ENCODE data around the gene AP2A2. TPM values are rescaled to one million over a fixed set of nuclear protein-coding genes. Genes with fewer than 3 reads are reported as not detected.

AP2A2 gene
- total RNA-seq, 1 donor from 2014 or later = 63.2 TPM

GRCh38 chr11:1052133-1053011 is 126.7 kb downstream of the AP2A2 start:
- Mint-ChIP-seq H3K4me1 (ENCODE audit: low read depth) (no peaks in the 10 kb centered on the region), H3K9me3 (no peaks in the 10 kb centered on the region), H3K36me3 (ENCODE audit: low read depth) (no peaks in the 10 kb centered on the region), H3K4me3 (ENCODE audit: low read depth) (no peak overlapping the region), H3K27ac (no peak overlapping the region), H3K27me3 (ENCODE audit: low read depth) (no peaks in the 10 kb centered on the region)
- intact Hi-C loops (cut with micrococcal nuclease) = loop anchor here (5.0 kb wide), 1 partner anchor 125 kb away; the partner anchor contains the start of gene AP2A2
- no peak for DNase-seq (ENCODE audit: low spot score)

DNA sequence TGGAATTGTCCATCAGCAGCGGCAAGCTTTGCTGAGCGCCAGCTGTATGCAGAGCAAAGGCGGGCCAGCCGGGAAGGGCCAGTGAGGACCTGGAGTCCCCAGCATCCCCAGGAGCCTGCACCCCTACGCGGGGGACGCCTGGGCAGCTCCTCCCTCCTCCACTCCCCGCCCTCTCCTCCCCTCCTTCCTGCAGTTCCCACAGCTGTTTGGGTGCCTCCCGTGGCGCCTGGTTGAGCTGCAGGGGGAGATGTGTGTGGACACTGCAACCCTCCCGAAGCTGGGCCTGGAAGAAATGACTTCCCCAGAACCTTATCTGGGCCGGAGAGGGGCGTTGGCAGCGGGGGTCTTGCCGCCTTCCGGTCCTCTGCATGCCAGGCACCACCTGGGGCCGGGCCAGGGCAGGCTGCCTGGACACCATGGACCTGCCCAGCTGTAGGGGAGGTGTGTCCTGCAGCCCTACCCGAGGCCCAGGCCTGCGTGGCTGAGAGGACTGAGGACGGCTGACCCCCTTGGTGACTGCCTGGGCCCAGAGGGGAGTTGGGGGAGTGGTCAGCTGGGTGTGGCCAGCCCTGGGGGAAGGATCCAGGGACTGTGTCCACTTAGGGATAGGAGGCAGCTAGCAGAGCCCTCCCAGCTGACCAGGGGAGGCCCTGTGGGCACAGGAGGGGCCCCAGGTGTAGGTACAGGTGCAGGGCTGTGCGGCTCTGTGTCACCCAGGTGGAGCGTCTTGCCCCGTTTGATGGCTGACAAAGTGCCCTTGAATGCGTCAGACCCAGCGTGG is 127.6 kb downstream of the AP2A2 start:
- Mint-ChIP-seq H3K9me3 (no peaks in the 10 kb centered on the region), H3K27ac (no peak overlapping the region), H3K4me1 (ENCODE audit: low read depth) (no peaks in the 10 kb centered on the region), H3K4me3 (ENCODE audit: low read depth) (no peak overlapping the region), H3K36me3 (ENCODE audit: low read depth) (no peaks in the 10 kb centered on the region), H3K27me3 (ENCODE audit: low read depth) (no peaks in the 10 kb centered on the region)
- DNase-seq (ENCODE audit: low spot score) = no peak
- intact Hi-C loops (cut with micrococcal nuclease) = loop anchor here (5.0 kb wide), 1 partner anchor 126 kb away; the partner anchor contains the start of gene AP2A2

GRCh38 chr11:1054143-1055108 is 128.8 kb downstream of the AP2A2 start:
- H3K4me3 Mint-ChIP-seq (ENCODE audit: low read depth) = no peak overlapping the region
- H3K27me3 Mint-ChIP-seq (ENCODE audit: low read depth) = no peaks in the 10 kb centered on the region
- no peak overlapping the region for H3K27ac Mint-ChIP-seq
- no peaks in the 10 kb centered on the region for H3K36me3 Mint-ChIP-seq (ENCODE audit: low read depth)
- intact Hi-C loops (cut with micrococcal nuclease) = loop anchor here (5.0 kb wide), 1 partner anchor 127 kb away; the partner anchor contains the start of gene AP2A2
- H3K4me1 Mint-ChIP-seq (ENCODE audit: low read depth) = no peaks in the 10 kb centered on the region
- no peaks in the 10 kb centered on the region for H3K9me3 Mint-ChIP-seq
- no peak for DNase-seq (ENCODE audit: low spot score)

DNA sequence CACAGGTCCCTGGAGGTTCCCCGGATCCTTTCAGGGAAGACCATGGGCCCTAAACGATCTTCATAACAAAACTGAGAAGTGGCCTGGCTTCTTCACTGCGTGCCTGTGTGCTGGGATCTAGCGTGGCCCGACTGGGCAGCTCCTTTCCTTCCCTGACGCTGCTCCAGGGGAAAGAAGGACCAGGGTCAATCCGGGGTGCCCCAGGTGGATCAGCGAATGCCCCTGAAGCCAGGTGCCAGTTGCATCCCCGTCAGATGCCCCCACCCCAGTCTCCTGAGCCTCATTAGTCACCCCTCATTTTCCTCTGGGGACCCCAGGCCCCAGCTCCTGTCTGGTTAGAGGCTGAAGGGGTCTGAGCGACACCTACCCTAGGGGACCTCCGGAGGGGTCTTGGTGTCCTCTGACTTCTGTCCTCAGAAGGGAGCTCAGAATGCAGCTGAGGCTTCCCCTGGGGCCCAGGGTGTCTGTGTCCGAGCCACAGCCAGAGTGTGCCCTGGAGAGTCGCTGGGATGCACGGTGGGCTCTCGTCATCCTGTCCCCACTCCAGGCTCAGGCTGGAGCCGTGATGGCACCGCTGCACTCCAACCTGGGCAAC is 129.5 kb downstream of the AP2A2 start:
- H3K27me3 Mint-ChIP-seq (ENCODE audit: low read depth) = no peaks in the 10 kb centered on the region
- no peak for DNase-seq (ENCODE audit: low spot score)
- H3K36me3 Mint-ChIP-seq (ENCODE audit: low read depth) = no peaks in the 10 kb centered on the region
- H3K4me3 Mint-ChIP-seq (ENCODE audit: low read depth) = no peak overlapping the region
- no peak overlapping the region for H3K27ac Mint-ChIP-seq
- H3K4me1 Mint-ChIP-seq (ENCODE audit: low read depth) = no peaks in the 10 kb centered on the region
- no peaks in the 10 kb centered on the region for H3K9me3 Mint-ChIP-seq
- intact Hi-C loops (cut with micrococcal nuclease) = no loop called here

- Mint-ChIP-seq H3K9me3 (no peaks in the 10 kb centered on the region), H3K4me3 (ENCODE audit: low read depth) (no peak overlapping the region), H3K4me1 (ENCODE audit: low read depth) (no peaks in the 10 kb centered on the region), H3K27ac (no peak overlapping the region), H3K27me3 (ENCODE audit: low read depth) (no peaks in the 10 kb centered on the region), H3K36me3 (ENCODE audit: low read depth) (no peaks in the 10 kb centered on the region)
- no peak for DNase-seq (ENCODE audit: low spot score)
- intact Hi-C loops (cut with micrococcal nuclease) = no loop called here
Measured at GRCh38 chr11:1055990-1056771, 130.5 kb downstream of the AP2A2 start.

- Mint-ChIP-seq H3K36me3 (ENCODE audit: low read depth) (no peaks in the 10 kb centered on the region), H3K27me3 (ENCODE audit: low read depth) (peaks cover 5% of the 10 kb centered on the region), H3K27ac (no peak overlapping the region), H3K9me3 (peaks cover 9% of the 10 kb centered on the region), H3K4me1 (ENCODE audit: low read depth) (no peaks in the 10 kb centered on the region), H3K4me3 (ENCODE audit: low read depth) (no peak overlapping the region)
- DNase-seq (ENCODE audit: low spot score) = no peak
- intact Hi-C loops (cut with micrococcal nuclease) = no loop called here
Measured at GRCh38 chr11:1057806-1058205, 132.1 kb downstream of the AP2A2 start.

DNA sequence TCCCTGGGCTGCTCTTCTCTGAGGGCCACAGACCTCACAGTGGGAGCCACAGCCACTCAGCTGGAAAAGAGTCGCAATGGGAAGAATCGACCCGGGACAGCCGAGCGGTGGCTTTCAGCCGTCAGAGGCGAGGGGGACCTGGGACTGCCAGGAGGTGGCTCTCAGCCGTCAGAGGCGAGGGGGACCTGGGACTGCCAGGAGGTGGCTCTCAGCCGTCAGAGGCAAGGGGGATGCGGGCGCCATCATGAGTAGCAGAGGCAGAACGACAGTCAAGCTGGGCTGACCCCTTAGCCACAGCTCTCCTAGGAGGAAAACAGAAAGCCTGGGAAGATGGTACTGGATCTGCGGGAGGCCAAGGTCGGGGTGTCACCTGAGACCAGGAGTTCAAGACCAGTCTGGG is 134.1 kb downstream of the AP2A2 start:
- H3K4me3 Mint-ChIP-seq (ENCODE audit: low read depth) = no peak overlapping the region
- intact Hi-C loops (cut with micrococcal nuclease) = no loop called here
- H3K9me3 Mint-ChIP-seq = peaks cover 9% of the 10 kb centered on the region
- peaks cover 11% of the 10 kb centered on the region for H3K27me3 Mint-ChIP-seq (ENCODE audit: low read depth)
- no peak for DNase-seq (ENCODE audit: low spot score)
- no peaks in the 10 kb centered on the region for H3K36me3 Mint-ChIP-seq (ENCODE audit: low read depth)
- H3K4me1 Mint-ChIP-seq (ENCODE audit: low read depth) = peaks cover 2% of the 10 kb centered on the region
- no peak overlapping the region for H3K27ac Mint-ChIP-seq

- Mint-ChIP-seq H3K4me1 (ENCODE audit: low read depth) (peaks cover 2% of the 10 kb centered on the region), H3K27ac (no peak overlapping the region), H3K4me3 (ENCODE audit: low read depth) (no peak overlapping the region), H3K36me3 (ENCODE audit: low read depth) (no peaks in the 10 kb centered on the region), H3K27me3 (ENCODE audit: low read depth) (peaks cover 11% of the 10 kb centered on the region), H3K9me3 (peaks cover 9% of the 10 kb centered on the region)
- DNase-seq (ENCODE audit: low spot score) = no peak
- intact Hi-C loops (cut with micrococcal nuclease) = no loop called here
Measured at GRCh38 chr11:1060410-1060809, 134.7 kb downstream of the AP2A2 start.

DNA sequence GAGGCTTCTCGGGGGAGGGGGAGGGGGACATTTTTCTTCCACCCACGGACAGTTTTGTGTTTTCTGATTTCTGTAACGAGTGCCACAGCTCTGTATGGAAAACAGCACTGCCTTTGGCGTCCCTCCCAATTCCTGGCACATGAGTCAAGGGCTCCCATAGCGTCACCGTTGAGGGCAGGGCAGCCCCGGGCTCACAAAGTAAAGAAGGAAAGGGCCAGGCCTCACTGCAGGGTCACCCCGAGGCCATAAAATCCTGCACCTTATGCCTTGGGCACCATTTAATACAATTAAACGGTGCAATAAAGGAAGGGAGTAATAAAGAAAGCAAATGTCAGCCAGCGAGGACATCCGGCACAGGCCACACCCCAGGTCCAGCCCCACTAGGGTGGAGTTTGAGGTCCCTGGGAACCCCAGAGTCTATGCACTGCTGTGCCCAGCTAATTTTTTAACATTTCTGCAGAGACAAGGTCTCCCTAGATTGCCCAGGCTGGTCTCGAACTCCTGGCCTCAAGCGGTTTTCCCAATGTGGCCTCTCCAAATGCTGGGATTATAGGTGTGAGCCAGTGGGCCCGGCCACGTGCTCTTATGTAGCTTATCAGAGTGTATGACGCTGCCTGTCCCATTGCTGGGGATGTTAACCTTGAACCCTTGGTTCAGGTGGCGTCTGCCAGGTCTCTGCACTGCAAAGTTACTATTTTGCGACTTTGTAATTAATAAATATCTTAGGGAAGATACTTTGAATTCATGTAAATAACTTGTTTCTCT is 135.4 kb downstream of the AP2A2 start:
- H3K36me3 Mint-ChIP-seq (ENCODE audit: low read depth) = no peaks in the 10 kb centered on the region
- peaks cover 9% of the 10 kb centered on the region for H3K9me3 Mint-ChIP-seq
- H3K4me1 Mint-ChIP-seq (ENCODE audit: low read depth) = peaks cover 2% of the 10 kb centered on the region
- no peak for DNase-seq (ENCODE audit: low spot score)
- peaks cover 14% of the 10 kb centered on the region for H3K27me3 Mint-ChIP-seq (ENCODE audit: low read depth)
- intact Hi-C loops (cut with micrococcal nuclease) = no loop called here
- H3K4me3 Mint-ChIP-seq (ENCODE audit: low read depth) = no peak overlapping the region
- H3K27ac Mint-ChIP-seq = no peak overlapping the region
